LNCAP (cell line): ENCODE measurements around the gene SLC30A9.

Experiments used
- CTCF ChIP-seq: fragments of 450-650 bp; IDR thresholded peaks from 2 replicates; pipeline ENCODE4 v1.5.1; 2017; ENCODE audit warnings: mild to moderate bottlenecking

The SLC30A9 gene

GRCh38 chr4:41990365-41991111 is at the start of gene SLC30A9:
Gene SLC30A9, plus strand, starts transcription at chr4:41990530. Its CDS starts 122 bp downstream, at chr4:41990652.
- peak; percentile 37 for TF ChIP-seq CTCF

- no peak for TF ChIP-seq CTCF
Measured at GRCh38 chr4:41940834-41941233, 49.5 kb upstream of the SLC30A9 start.

- no peak for TF ChIP-seq CTCF
Measured at GRCh38 chr4:41943506-41943905, 46.8 kb upstream of the SLC30A9 start.

- TF ChIP-seq CTCF, result no peak
Measured at GRCh38 chr4:41944089-41944488, 46.2 kb upstream of the SLC30A9 start.

- TF ChIP-seq CTCF, result no peak
Measured at GRCh38 chr4:41949531-41949930, 40.8 kb upstream of the SLC30A9 start.

GRCh38 chr4:41957634-41958033 is 32.7 kb upstream of the SLC30A9 start:
- peak; percentile 62 for TF ChIP-seq CTCF

- TF ChIP-seq CTCF, result peak; percentile 65
Measured at GRCh38 chr4:41963105-41963504, 27.2 kb upstream of the SLC30A9 start.

GRCh38 chr4:41964401-41964800 is 25.9 kb upstream of the SLC30A9 start:
- no peak for TF ChIP-seq CTCF
